ENCODE results near the gene HOXA7. TPM values are rescaled to one million over a fixed set of nuclear protein-coding genes. Genes with fewer than 3 reads are reported as not detected.

Gene HOXA7
- total RNA-seq, 2 experiments from 2014 or later: not detected

DNA sequence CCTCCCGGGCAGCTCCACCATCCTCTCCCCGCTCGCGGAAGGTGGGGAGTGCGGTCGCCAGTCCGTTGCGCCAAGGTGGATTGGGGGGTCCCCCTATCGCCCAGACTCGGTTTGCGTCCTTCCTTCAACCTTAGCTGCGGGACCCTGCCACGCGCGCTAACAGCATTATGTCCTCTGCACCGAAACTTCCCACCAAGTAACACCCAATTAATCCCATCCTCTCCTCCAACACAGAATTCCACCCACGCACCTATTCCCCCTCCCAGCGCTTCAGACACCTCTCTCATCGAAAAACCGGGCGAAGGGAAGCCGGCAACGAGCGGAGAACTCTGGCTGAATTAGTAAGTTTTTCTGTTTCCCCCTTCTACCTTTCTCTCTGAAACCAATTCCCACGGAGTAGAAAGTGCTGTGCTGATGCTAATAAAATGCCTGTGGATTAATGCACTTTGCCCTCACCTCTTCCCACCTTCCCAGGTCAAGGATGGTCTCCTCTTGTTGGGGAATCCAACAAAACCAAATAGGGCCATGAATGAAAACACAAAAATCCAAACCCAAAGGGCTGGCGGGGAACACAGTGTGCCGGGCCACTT lies 5.0 kb downstream of the HOXA7 start:
- no peak for DNase-seq
- Mint-ChIP-seq H3K36me3 (ENCODE audit: low read depth) (no peaks in the 10 kb centered on the region), H3K4me1 (ENCODE audit: low read depth) (peaks cover 40% of the 10 kb centered on the region), H3K27ac (no peak overlapping the region), H3K4me3 (peak overlapping the region; percentile 64), H3K9me3 (no peaks in the 10 kb centered on the region), H3K27me3 (ENCODE audit: low read depth) (peaks cover 86% of the 10 kb centered on the region)
- CTCF ChIA-PET: interaction anchor here (1.1 to 3.4 kb wide), 8 partner anchors 9 to 459 kb away, joined by 3 to 16 read pairs (median 7); no protein-coding TSS in a partner anchor
- intact Hi-C loops (cut with micrococcal nuclease): loop anchor here (1.0 to 10.0 kb wide), 6 partner anchors 17 to 1289 kb away; partner anchors contain the start of genes EVX1, HOXA11 and SNX10

DNA sequence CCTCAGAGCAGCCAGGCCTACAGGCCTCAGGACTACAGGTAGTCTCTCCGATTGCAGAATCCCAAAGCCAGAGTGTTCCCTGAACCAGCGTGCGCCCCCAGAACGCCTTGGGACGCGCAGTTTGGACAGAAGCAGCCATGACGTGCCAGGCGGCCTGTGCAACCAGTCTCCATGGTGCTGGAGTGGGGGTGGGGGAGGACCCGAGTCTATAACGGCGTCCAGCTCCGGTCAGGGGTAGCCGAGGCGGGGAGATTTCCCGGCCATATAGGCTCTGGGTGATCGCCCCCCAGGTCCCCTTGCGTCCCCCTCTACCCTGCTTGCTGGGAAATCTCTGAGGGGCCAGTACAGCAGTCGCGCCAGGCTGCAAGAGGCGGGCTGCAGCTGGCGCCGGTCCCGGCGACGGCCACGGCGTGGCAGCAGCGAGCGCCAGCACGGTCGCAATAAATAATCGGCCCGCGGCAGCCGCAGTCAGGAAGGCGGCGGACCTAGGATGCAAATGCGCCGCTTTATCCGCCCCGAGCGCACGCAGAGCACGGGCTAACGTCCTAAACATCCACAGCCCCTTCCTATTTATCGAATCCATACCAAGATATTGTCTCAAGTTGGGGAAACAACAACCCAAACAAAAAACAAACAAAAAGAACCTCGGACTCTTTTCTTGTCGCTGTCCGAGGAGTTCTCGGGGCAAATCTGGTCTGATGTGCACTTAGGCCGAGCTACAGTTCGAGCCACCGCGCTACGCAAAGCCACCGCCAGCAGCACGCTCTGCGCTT lies 5.7 kb downstream of the HOXA7 start:
- peaks cover 38% of the 10 kb centered on the region for H3K4me1 Mint-ChIP-seq (ENCODE audit: low read depth)
- no peaks in the 10 kb centered on the region for H3K36me3 Mint-ChIP-seq (ENCODE audit: low read depth)
- DNase-seq: peak; percentile 67
- intact Hi-C loops (cut with micrococcal nuclease): loop anchor here (1.0 to 10.0 kb wide), 7 partner anchors 16 to 1288 kb away; partner anchors contain the start of genes EVX1, HOXA11 and SNX10
- H3K4me3 Mint-ChIP-seq: peak overlapping the region; percentile 64
- H3K27ac Mint-ChIP-seq: no peak overlapping the region
- H3K27me3 Mint-ChIP-seq (ENCODE audit: low read depth): peaks cover 87% of the 10 kb centered on the region
- no peaks in the 10 kb centered on the region for H3K9me3 Mint-ChIP-seq
- CTCF ChIA-PET: interaction anchor here (0.6 to 3.4 kb wide), 16 partner anchors 8 to 470 kb away, joined by 3 to 16 read pairs (median 5); no protein-coding TSS in a partner anchor

DNA sequence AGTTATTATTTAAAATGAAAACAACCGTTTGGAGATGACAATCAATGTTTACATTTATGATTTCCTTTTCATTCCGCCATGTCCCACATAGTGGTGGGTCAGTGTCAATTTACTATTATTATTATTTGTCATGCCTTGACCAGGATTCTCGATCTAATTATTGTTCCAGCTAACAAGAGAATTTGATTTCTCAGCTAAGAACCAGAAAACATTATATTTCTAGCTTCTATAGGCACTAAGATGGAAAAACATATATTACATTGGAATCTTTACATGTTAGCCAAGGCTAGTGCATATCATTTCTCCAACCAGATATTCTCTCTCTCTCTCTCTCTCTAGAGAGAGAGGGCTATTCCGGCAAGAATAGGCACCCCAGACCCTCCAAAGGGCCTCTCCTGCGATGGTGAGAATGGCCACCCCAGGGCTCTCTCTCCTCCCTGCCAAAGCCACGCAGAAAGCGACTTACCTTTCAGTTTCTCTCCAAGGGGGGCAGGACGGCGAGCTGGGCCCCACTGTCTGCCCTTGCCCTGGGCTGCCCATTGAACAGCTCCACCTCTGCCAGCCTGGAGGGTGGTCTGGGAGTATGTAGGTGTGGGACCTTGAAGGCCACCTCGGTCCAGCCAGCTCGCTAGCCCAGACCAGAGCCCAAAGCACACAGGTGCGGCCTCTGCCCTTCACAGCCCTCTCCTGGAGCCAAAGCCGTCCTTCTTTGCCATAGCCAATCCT lies 6.5 kb downstream of the HOXA7 start:
- CTCF ChIA-PET: interaction anchor here (0.6 to 3.4 kb wide), 21 partner anchors 9 to 647 kb away, joined by 3 to 16 read pairs (median 4); no protein-coding TSS in a partner anchor
- Mint-ChIP-seq H3K27me3 (ENCODE audit: low read depth) (peaks cover 85% of the 10 kb centered on the region), H3K9me3 (no peaks in the 10 kb centered on the region), H3K27ac (no peak overlapping the region), H3K36me3 (ENCODE audit: low read depth) (no peaks in the 10 kb centered on the region), H3K4me3 (no peak overlapping the region), H3K4me1 (ENCODE audit: low read depth) (peaks cover 31% of the 10 kb centered on the region)
- DNase-seq: no peak
- intact Hi-C loops (cut with micrococcal nuclease): loop anchor here (1.0 to 10.0 kb wide), 5 partner anchors 16 to 1288 kb away; partner anchors contain the start of genes EVX1, HOXA11 and SNX10

DNA sequence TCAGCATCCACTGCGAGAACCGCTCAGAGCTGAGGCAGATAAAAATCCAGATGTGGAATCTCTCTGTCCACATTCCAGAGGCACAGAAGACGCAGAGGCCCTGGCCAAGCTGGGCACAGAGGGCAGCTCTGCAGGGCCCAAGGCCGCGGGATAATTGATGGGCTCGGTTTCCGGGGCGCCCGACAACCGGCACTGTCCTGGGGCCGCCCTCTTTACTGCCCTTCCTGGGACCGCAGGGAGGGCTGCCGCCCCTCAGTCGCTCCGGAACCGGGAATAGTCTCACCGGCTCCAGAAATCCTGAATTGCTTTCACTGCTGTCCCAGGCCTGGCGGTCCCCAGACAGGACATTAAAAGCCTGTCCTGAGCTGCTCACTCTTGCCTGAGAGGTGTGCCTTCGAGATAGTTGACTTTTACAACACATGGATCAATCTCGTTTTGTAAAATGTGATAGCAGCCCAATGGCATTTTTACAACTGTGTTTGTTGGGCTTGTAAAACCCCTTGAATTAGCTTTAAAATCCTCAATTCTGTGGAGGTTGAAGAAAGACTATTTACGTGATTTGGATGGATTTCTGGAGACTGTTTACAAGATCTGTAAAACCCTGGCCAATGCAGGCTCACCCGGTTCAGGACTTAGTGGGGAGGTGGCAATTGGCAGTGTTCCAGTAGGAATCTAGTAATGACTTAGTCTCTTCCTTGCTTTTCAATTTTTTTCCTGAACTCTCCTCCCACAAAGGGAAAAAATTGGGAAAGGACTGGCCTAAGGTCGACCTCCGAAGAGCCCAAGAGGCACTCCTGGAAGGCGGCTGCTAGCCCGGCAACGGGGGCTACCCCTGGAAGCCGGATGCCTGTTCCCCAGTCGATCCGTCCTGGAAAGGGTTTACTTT lies 7.5 kb downstream of the HOXA7 start:
- intact Hi-C loops (cut with micrococcal nuclease): no loop called here
- no peaks in the 10 kb centered on the region for H3K9me3 Mint-ChIP-seq
- peaks cover 82% of the 10 kb centered on the region for H3K27me3 Mint-ChIP-seq (ENCODE audit: low read depth)
- peaks cover 22% of the 10 kb centered on the region for H3K4me1 Mint-ChIP-seq (ENCODE audit: low read depth)
- CTCF ChIA-PET: interaction anchor here (0.7 to 3.4 kb wide), 15 partner anchors 8 to 648 kb away, joined by 3 to 16 read pairs (median 5); partner anchors contain the start of gene HOXA7
- no peak overlapping the region for H3K4me3 Mint-ChIP-seq
- no peak for DNase-seq
- H3K27ac Mint-ChIP-seq: no peak overlapping the region
- H3K36me3 Mint-ChIP-seq (ENCODE audit: low read depth): no peaks in the 10 kb centered on the region

DNA sequence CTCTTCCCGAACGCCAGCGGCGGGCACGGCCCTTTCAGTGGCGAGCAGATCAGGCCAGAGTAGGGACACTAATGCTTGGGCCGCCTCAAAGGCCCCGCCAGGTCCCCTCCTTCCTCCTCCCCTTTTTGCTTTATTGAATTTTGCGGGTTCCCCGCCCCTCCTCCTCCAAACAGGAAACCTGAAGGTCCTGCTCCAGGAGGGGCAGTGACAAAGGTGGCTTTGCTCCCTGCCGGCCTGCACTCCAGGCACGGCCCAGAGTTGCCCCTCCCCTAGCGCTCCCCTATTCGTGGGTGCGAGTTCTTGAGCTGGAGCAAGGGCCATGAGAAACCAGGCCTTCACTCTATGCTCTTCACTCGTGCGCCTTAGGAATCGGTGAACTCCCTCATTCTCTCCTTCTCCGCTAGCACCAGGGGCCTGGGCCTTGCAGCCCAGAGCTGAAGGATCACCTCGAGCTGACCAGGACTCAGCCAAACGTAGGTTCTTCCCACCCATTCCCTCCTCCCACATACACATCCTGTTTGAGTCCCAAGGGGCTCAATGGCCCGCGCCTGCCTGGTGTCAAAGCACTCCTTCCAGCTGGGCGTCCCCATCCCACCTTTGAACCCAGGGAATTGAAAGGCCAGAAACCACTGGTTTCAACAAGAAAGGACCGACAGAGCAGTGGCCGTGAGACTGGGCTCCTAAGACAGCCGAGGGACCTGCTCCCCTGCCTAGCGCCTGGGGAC lies 8.3 kb downstream of the HOXA7 start:
- Mint-ChIP-seq H3K4me1 (ENCODE audit: low read depth) (peaks cover 22% of the 10 kb centered on the region), H3K4me3 (peak overlapping the region; percentile 42), H3K27me3 (ENCODE audit: low read depth) (peaks cover 77% of the 10 kb centered on the region), H3K36me3 (ENCODE audit: low read depth) (no peaks in the 10 kb centered on the region), H3K9me3 (no peaks in the 10 kb centered on the region), H3K27ac (no peak overlapping the region)
- CTCF ChIA-PET: interaction anchor here (1.2 to 3.4 kb wide), 4 partner anchors 9 to 27 kb away, joined by 3 to 16 read pairs (median 6); partner anchors contain the start of gene HOXA7
- no peak for DNase-seq
- intact Hi-C loops (cut with micrococcal nuclease): no loop called here

DNA sequence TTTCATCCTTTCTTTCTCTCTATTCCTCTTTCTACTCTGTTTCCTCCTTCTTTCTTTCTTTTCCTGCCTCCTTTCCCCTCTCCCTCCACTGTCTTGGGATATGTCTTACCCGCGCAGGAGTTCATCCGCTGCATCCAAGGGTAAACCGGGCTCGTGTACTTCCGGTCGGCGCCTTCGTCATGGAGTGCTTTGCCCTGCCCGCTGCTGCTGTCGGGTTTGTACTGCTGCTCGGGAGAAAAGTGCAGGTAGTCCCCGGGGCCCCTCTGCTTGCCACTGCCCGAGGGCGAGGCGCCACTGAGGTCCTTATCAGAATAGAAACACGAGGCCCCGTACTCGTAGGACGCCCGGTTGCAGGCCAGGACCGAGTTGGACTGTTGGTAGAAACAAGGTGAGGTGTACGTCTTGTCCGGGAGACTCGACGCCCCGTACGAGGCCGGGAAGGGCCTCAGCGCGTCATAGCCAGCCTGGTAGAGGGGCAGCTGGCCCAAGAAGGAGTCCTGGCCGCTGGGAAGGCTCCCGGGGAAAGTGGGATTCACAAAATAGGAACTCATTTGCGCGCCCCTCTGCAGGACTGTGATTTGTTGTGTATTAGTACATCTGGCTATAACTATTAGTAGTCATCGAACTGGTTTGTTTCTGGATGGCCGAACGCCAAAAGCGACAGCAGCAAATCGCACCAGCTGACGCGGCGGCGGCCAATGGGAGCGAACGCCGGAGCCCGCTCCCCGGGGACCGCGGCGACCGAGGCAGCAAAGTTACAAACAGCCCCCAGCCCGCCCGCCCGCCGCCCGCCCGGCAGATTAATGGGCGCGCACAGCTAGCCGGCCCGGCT lies 9.1 kb downstream of the HOXA7 start, which contains the start of gene HOXA6:
Gene HOXA6 (minus strand): TSS at position 576 of the 832 bp plus-strand sequence. CDS start 25 bp downstream, at position 551.
- no peak for DNase-seq
- CTCF ChIA-PET: interaction anchor here (1.2 to 1.4 kb wide), 2 partner anchors 10 to 11 kb away, joined by 3 read pairs; partner anchors contain the start of gene HOXA7
- peaks cover 75% of the 10 kb centered on the region for H3K27me3 Mint-ChIP-seq (ENCODE audit: low read depth)
- H3K4me1 Mint-ChIP-seq (ENCODE audit: low read depth): peaks cover 22% of the 10 kb centered on the region
- H3K36me3 Mint-ChIP-seq (ENCODE audit: low read depth): no peaks in the 10 kb centered on the region
- no peaks in the 10 kb centered on the region for H3K9me3 Mint-ChIP-seq
- no peak within 1 kb of the TSS for H3K27ac Mint-ChIP-seq
- H3K4me3 Mint-ChIP-seq: peak within 1 kb of the TSS; percentile 42
- intact Hi-C loops (cut with micrococcal nuclease): no loop called here

DNA sequence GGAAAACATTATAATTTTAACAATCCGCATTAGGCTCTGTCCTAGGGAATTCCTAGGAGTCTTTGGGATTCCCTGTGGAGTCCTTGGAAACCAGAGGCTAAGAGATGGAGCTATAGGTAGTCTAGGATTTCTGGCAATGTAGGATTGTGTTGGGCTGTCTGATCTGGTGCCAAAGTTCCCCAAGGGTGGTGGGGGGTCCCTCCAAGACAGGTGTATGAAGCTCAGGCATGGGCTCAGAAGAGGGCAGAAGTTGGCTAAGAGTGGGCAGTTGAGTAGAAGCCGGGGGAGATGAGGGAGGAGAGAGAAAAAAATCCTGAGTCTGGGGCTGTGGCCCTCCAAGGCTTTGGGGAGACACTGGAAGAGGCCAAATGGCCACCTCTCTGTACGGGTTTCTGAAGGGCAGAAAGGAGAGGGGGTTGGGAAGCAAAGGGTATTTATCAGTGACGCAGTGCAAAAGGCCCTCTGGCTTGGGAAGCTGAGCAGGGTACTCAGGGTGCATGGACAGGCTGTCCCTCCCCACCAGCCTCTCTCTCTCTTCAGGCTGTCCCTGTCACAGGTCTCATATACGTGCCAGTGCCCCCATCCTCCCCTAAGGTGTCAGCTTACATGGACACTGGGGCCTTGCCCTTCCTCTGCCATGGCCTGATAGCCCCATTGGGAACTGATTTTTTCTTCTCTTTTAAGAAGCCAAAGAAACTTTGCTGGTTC lies 9.8 kb downstream of the HOXA7 start:
- H3K27me3 Mint-ChIP-seq (ENCODE audit: low read depth): peaks cover 72% of the 10 kb centered on the region
- CTCF ChIA-PET: no interaction called here
- no peak overlapping the region for H3K4me3 Mint-ChIP-seq
- peaks cover 20% of the 10 kb centered on the region for H3K4me1 Mint-ChIP-seq (ENCODE audit: low read depth)
- H3K27ac Mint-ChIP-seq: no peak overlapping the region
- DNase-seq: no peak
- intact Hi-C loops (cut with micrococcal nuclease): no loop called here
- no peaks in the 10 kb centered on the region for H3K36me3 Mint-ChIP-seq (ENCODE audit: low read depth)
- no peaks in the 10 kb centered on the region for H3K9me3 Mint-ChIP-seq

DNA sequence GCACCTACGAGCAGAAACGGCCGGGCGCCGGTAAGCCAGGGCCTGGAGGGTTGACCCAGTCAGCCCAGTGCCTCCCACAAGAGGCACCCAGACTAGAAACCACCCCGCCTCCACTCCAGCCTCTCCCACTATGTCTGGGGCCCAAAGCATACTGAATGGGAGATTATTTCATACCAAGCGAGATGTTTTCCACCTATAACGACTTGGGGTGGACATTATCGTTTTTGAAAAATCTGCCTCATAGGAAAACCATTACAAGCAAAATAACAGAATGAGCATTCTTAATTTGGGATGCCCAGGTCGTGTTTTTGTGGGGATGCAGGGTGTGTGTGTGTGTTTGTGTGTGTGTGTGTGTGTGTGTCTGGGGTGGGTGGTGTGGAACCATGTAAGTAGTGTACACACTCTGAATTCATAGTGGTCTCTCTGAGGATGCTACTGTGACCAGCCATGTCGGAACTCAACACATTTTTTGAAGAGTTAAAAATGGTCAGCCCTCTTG lies 10.5 kb downstream of the HOXA7 start:
- CTCF ChIA-PET: interaction anchor here (0.6 to 1.4 kb wide), 2 partner anchors 15 to 34 kb away, joined by 3 to 5 read pairs; no protein-coding TSS in a partner anchor
- intact Hi-C loops (cut with micrococcal nuclease): no loop called here
- DNase-seq: no peak
- Mint-ChIP-seq H3K4me3 (no peak overlapping the region), H3K9me3 (no peaks in the 10 kb centered on the region), H3K4me1 (ENCODE audit: low read depth) (peaks cover 13% of the 10 kb centered on the region), H3K27me3 (ENCODE audit: low read depth) (peaks cover 68% of the 10 kb centered on the region), H3K36me3 (ENCODE audit: low read depth) (no peaks in the 10 kb centered on the region), H3K27ac (no peak overlapping the region)

DNA sequence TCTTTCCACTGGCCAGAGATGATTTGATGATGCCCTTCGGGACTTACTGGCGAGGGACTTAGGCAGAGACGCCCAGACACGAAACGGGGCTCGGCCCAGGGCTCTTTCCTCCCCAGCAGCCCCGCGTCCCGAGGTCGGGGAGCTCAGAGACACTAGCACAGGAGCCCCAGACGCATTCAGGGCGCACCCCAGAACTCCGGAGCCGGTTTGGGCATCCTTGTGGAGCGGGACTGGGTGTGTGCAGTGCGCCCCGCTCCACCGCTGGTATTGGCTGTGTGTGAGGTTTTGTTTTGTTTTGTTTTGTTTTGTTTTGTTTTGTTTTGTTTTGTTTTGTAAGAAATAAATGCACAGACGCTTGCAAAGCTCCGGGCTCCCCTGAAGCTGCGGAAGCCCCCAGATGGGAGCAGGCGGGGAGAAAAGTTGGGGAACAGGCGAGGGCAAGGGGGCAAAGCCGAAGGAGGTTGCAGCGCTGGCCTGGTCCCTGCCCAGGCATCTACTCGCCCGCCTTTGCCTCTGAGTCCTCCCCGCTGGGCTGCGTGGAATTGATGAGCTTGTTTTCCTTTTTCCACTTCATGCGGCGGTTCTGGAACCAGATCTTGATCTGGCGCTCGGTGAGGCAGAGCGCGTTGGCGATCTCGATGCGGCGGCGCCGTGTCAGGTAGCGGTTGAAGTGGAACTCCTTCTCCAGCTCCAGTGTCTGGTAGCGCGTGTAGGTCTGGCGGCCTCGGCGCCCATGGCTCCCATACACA lies 11.1 kb downstream of the HOXA7 start:
- DNase-seq: no peak
- CTCF ChIA-PET: interaction anchor here (0.6 to 1.4 kb wide), 5 partner anchors 16 to 828 kb away, joined by 3 to 5 read pairs (median 3); no protein-coding TSS in a partner anchor
- Mint-ChIP-seq H3K4me3 (no peak overlapping the region), H3K27me3 (ENCODE audit: low read depth) (peaks cover 68% of the 10 kb centered on the region), H3K9me3 (no peaks in the 10 kb centered on the region), H3K27ac (no peak overlapping the region), H3K4me1 (ENCODE audit: low read depth) (peaks cover 10% of the 10 kb centered on the region), H3K36me3 (ENCODE audit: low read depth) (no peaks in the 10 kb centered on the region)
- intact Hi-C loops (cut with micrococcal nuclease): no loop called here

Measured in activated naive CD4-positive, alpha-beta T cell treated with anti-CD3 and anti-CD28 coated beads for 36 hours (primary cell).